NK-92 (cell line): ENCODE results near the gene ADAMTS19.

ENCODE experiments used
- DNase-seq: peaks from one replicate; lab custom pipeline; 2025; ENCODE audit not compliant: unreplicated experiment; lab: John Stamatoyannopoulos, UW

Gene ADAMTS19

GRCh38 chr5:129748913-129749880 lies 289.1 kb downstream of the ADAMTS19 start:
- no peak for DNase-seq

DNA sequence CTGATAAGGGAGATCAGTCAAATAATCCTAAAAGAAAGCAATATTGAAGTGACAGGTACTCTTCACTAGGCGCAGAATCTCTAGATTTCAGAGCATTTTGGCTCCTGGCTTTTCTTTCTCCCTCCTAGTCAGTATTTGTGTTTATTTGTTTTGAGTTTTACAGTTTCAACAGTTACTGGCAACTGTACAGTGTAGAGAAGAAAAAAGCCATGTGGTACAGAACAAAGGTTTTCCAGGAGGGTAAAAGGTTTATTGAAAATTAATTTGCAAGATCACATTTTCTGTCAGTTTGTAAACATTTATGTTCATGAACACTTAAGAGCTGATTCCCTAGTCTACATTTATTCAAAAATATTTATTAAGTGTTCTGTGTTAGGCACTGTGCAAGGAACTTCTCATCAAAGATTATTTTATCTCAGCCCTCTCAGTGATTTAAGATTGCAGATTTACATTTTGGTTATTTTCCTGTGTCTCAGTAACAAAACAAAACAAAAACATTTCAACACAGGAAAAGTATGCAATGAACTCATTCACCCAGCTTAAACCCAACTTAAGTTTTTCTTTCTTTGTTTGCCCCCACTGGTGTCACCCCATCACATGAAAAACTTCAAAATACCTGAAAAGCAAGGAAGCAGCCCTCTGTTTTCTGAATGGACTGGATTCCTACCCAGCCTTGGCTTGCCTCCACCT lies 300.7 kb downstream of the ADAMTS19 start:
- no peak for DNase-seq

DNA sequence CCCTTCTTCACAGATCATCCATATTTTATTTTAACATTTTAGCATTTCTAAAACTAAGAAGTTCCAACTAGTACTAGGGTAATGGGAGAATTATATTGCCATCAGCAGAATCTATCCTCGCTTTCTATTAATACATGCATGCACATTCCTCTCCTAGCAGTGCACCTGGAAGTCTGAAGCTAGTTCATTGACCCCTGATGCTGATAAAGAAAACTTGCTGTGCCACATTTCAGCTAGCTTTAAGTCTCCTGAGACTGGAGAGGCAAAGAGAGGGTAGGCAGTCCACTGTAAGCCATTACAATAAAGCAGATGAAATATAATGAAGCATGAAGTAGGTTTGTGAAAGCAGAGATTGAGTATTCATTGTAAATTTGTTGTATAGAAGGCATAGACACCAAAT lies 303.6 kb downstream of the ADAMTS19 start:
- DNase-seq, result no peak

DNA sequence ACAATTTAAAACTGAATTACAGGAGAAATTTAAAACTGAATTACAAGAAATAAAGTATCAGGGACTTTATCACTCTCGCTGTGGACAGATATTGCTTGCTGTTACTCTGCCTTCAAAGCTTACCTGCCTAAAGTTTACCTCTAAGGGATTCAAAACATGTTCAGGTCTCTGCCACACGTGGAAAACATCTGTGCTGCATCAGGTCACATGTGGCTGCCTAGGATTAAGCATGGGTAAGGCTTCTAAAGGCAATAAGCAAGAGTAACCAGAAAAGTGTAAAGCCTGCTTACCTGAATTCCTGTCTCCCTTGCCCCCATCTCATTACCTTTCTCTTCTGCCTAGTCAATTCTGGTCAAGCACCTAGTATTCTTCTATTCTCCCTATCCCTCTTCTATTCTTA lies 306.7 kb downstream of the ADAMTS19 start:
- no peak for DNase-seq

GRCh38 chr5:129767927-129768380 lies 307.9 kb downstream of the ADAMTS19 start:
- no peak for DNase-seq

- DNase-seq, result no peak
Measured at GRCh38 chr5:129768735-129769134, 308.6 kb downstream of the ADAMTS19 start.

DNA sequence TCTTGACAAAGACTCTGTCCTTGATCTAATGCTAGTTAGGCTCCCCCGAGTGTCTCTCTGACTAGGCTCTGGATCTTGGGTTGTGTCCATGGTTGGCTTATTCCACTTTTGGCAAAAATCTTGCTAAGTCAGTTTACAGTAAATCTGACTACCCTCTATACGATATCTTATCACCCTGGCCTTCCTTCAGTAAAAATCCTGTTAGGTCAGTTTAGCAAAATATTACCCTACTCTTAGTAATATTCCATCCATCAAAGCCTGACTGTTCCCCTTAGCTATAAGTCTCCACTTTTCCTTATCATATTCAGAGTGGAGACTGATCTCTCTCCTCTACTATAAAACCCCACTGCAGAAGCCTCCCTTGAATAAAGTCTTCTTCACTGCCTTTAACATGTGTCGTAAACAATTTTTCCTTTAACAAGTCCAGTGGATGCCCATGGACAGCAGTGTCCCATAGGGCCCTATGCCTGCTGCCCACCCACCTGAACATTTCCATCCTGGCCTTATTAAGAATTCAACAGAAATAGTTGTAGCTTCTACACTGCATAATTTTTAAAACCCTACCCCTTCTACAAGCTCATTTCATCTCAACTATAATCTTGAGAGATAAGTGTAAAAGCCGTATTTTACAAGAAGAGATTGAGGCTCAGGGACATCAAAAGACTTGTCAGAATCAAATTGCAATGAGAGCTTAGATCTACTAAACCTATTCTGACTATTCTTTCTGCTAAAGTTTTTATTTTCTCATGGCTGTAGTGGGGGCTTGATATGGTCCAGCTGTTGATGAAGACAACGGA lies 310.1 kb downstream of the ADAMTS19 start:
- no peak for DNase-seq

DNA sequence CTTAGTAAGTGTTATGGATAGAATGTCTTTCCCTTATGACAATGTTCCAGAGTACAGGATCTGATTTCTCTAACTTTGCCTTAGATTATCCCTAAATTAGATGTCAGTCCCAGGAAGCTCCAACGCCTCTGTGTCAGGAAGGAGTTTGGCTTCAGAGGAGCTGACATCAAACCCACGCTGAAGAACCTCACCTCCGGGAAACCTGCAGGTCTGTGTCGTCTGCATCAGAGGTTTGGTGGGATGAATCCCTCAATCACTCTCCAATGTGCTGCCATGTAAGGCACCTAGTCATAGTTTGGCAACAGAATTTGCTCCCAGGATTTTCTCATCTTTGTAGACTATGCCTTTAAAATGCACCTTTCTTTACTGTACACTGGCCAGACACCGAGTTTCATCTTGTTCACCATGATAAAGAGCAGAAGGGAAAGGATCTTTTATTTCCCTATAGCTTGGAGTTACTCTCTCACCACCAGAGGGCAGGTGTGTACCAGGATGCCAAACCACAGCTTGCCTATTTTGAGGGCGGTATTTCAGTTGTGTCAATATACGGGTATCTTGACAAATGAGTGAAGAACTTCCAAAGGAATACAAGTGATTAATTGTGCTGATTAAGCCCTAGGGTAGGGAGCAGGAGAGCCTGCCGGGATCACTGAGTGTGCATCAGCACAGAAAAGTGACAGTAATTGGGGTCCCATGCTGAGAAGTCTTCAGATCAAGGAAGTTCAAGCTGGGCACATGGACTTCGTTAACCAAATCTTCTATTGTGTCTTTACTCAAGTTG lies 311.1 kb downstream of the ADAMTS19 start:
- no peak for DNase-seq

GRCh38 chr5:129773376-129773775 lies 313.3 kb downstream of the ADAMTS19 start:
- no peak for DNase-seq

- DNase-seq, result no peak
Measured at GRCh38 chr5:129781594-129781993, 321.5 kb downstream of the ADAMTS19 start.
